Omental fat pad (tissue), 4 donors: ENCODE measurements around the gene HOXB3. TPM values are rescaled to one million over a fixed set of nuclear protein-coding genes. Genes with fewer than 3 reads are reported as not detected.

Experiments
- ATAC-seq: fragments of 150-250 bp; one replicate; pipeline ENCODE4 v1.9.1; 2016; ENCODE audit warnings: mild to moderate bottlenecking, moderate library complexity; ENCODE audit not compliant: low FRiP score
- DNase-seq: peaks from one replicate; pipeline ENCODE4 v3.0.0-alpha.2; 2019; ENCODE audit warnings: low spot score
- total RNA-seq, 4 donors: library from RNA; depleted of rRNA; stranded (reverse); fragments of >200 nt; gene quantifications; one replicate each; pipeline ENCODE4 v1.1.0, GENCODE V29; 2016
- TF ChIP-seq, protein P1 (sequence below), 3 donors: fragments of 450-650 bp; IDR thresholded peaks; one replicate each; pipeline ENCODE4 v1.5.1; 2016 to 2017; ENCODE audit warnings: antibody characterized with exemption in 3 of 3, mild to moderate bottlenecking in 3 of 3, moderate library complexity in 2 of 3

Gene HOXB3
- total RNA-seq, 4 donors from 2014 or later: 4.8 to 30.3 (median 10.6) TPM

DNA sequence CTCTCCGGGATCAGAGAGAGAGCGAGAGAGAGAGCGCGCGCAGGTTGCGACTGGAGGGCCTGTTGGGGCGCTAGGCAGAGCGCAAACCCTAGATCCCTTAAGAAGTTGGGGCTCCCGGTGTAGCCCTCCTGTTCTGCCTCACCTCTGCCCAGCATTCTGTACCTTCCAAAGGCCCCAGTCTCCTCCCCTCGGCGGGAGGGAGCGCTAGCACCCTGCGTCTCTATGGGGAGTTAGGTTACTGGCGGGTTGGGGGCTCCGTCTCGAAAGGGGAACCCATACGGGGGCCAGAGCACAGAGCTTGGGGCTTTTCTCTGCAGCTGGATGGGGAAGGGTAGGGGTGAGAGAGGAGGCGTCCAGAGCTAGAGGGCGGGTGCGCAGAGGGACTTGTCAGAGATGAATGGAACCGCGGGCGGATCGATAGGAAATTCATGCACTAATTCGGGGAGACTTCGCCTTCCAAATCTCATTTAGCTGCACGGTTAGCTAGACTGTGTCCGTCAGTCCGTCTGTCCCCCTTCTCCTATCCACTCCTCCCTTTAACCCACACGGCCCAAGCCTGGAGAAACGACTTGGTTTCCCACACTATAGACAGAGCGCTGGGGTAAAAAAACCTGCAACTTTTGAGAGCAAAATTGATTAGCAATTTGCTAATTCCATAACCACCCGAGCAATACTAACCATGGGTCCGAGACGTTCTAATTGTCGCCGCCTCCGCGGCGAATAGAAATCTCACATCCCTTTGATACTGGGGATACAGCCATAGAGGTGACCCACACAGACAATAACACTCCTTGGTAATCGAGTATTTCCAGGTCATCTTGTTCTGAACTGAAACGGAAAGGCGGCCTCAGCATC is 11.2 kb downstream of the HOXB3 start:
- DNase-seq (no peak), ATAC-seq (no peak)
- TF ChIP-seq, protein P1, sequence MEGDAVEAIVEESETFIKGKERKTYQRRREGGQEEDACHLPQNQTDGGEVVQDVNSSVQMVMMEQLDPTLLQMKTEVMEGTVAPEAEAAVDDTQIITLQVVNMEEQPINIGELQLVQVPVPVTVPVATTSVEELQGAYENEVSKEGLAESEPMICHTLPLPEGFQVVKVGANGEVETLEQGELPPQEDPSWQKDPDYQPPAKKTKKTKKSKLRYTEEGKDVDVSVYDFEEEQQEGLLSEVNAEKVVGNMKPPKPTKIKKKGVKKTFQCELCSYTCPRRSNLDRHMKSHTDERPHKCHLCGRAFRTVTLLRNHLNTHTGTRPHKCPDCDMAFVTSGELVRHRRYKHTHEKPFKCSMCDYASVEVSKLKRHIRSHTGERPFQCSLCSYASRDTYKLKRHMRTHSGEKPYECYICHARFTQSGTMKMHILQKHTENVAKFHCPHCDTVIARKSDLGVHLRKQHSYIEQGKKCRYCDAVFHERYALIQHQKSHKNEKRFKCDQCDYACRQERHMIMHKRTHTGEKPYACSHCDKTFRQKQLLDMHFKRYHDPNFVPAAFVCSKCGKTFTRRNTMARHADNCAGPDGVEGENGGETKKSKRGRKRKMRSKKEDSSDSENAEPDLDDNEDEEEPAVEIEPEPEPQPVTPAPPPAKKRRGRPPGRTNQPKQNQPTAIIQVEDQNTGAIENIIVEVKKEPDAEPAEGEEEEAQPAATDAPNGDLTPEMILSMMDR (IDR thresholded peaks at IDR 0.05): no peak

DNA sequence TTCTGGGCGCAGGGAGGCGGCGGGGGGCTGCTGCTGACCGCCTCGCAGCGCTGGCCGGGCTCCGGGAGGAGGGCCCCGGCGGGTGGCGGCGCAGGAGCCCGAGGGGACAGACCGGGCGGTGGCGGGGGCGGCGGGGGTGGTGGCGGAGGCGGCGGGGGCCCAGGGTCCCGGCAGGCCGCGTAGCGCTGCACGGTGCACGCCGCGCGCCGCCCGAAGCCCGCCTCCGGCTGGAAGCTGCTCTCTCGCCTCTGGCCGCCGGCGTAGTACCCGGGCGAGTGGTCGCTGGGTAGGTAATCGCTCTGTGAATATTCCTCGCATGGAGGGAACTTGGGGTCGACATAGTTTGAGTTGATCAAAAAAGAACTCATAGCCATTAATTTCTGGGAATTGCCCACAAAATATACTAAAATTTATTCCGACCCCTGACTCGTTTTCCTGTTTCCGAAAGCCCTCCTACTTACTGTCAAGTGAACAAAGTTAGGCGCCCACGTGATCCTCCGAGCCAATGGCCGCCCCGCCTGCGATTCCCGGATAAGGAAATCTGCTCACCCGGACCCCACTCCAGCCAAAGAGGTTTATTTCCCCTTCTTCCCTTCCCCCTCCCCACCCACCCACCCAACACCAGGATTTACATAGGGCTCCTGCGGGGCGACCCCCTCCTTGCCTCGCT is 12.0 kb downstream of the HOXB3 start, which contains the start of gene HOXB4:
Gene HOXB4, minus strand, starts transcription at position 405 of the 670 bp plus-strand sequence. Its CDS starts 31 bp downstream, at position 374.
- TF ChIP-seq, protein P1 (IDR thresholded peaks at IDR 0.05): no peak
- peak; percentile 69 for DNase-seq
- ATAC-seq: no peak

DNA sequence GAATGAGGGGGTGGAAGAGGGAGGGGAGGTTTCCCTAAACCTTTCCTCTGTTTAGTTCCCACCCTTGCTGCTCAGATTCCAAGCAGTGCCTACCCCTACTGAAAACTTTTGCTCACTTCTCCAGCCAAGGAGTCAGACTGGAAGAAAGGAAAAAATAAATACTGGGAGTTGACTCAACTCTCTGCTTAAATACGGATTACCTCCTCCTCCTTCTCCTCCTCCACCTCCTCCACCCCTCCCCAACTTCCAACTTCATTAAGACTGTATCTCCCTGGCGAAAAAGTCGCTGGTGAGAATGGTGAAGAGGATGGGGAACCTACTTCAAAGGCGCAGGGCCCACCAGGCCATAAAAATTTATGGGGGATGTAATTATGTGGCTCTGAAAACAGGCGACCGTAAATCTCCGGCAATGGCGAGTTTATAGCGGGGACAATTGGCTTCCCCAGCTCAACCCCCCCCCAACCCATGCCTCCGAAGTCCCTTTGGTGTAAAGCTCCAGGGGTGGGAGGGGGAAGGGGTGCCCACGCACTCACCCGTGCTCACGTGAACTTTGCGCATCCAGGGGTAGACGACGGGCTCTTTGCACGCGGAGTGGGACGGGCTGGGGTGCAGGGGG is 12.6 kb downstream of the HOXB3 start:
- ATAC-seq: peak; percentile 18

DNA sequence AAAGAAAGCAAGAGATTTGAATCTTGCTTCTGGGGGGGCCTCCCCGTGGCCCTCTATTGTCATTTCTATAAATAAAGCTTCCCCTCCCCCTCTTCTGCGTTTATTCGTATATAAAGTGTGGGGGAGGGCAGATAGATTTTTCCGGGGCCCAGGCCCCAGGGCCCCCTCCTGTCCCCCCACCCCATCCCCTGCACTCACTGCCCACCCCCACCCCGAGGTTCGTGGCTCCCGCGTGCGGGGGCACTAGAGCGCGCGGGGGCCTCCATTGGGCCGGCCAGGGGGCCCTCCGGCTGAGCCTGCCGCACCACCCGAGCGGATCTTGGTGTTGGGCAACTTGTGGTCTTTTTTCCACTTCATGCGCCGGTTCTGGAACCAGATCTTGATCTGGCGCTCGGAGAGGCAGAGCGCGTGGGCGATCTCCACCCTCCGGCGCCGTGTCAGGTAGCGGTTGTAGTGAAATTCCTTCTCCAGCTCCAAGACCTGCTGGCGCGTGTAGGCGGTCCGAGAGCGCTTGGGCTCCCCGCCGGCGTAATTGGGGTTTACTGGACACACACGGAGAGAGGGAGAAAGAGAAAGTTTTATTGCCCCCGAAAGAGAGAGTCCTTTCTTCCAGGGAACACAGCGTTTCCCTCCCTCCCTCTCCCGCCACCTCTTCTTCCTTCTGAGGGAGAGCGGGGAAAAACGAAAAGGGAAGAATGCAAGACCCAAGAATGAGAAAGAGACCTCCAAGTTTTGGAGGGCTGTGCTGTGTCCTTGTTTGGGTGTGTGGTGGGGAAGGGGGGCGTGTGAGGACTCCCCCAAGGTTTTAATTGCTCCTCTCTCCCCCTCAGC is 13.3 kb downstream of the HOXB3 start:
- ATAC-seq (peak; percentile 29), DNase-seq (no peak)
- TF ChIP-seq, protein P1 (IDR thresholded peaks at IDR 0.05): no peak

More for the DNA sequence above, 12.6 kb downstream of the HOXB3 start:
- TF ChIP-seq, protein P1 (IDR thresholded peaks at IDR 0.05): no peak
- DNase-seq: no peak

DNA sequence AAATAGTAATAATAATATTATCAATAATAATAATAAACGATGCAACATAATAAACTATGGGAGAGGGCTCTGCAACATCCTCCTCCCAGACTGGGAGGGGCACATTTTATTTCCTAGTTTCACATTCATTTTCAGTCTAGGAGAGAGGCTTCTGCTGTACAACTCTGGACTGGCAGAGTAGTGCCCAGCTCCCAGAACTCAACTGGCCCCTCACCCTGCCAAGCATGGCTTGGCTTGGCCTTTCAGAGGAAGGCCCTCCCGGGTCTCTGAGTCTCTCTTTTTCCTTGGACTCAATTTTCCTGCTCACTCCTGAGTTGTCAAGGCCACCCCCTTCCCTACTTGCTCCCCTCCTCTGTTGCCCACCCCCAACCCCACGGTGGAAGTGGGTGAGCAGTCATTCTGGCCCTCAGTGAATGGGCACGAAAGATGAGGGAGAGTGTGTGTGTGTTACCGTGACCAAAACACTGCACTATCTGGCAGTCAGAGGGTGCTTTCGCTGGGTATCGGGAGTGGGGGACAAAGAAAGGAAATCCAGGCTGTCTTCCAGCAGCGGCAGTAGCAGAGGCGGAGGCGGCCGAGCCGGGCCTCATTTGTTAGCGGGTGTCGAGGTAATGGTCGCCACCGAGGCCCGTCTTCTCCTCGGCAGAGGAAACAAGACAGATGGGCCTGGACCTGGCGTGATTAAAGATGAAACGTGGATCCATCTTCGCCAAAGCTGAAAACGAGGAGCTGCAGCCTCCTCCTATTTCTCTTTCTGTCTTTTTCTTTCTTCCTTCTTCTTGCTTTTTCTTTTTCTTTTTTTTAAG is 14.2 kb downstream of the HOXB3 start:
- no peak for DNase-seq
- TF ChIP-seq, protein P1 (IDR thresholded peaks at IDR 0.05): no peak
- ATAC-seq: peak; percentile 24
